Stomach (tissue), 9 donors: ENCODE data around the gene SUCLA2. TPM values are rescaled to one million over a fixed set of nuclear protein-coding genes. Genes with fewer than 3 reads are reported as not detected.
"Not testable (repeated sequence)": the region's sequence is repeated elsewhere in the genome, so short reads cannot be mapped to it uniquely, and the experiment has no call there.

Experiments used
- DNase-seq, 2 donors: peaks; one replicate each; pipeline versions ENCODE4 v3.0.0 to v3.0.0-alpha.2; 2013 to 2019
- H3K27ac ChIP-seq, 5 donors: fragments of 200-600 bp in 4 of 5; sonication (generic) in 4 of 5; one replicate each; pipeline ENCODE4 v1.5.1; 2013 to 2019; ENCODE audit warnings: mild to moderate bottlenecking in 1 of 5, moderate library complexity in 1 of 5
- H3K27me3 ChIP-seq, 3 donors: fragments of 200-600 bp; sonication (generic); one replicate each; pipeline ENCODE4 v1.5.1; 2017 to 2019; ENCODE audit warnings: mixed run types in 1 of 3
- H3K36me3 ChIP-seq, 4 donors: fragments of 200-600 bp; sonication (generic); 1 replicate in 3 of 4; 2 replicates in 1 of 4; pipeline ENCODE4 v1.5.1; 2016 to 2019
- H3K4me1 ChIP-seq, 4 donors: fragments of 200-600 bp; sonication (generic); one replicate each; pipeline ENCODE4 v1.5.1; 2016 to 2019
- H3K4me3 ChIP-seq, 4 donors: fragments of 200-600 bp; sonication (generic) in 3 of 4; one replicate each; pipeline ENCODE4 v1.5.1; 2016 to 2019; ENCODE audit warnings: mild to moderate bottlenecking in 1 of 4
- H3K9me3 ChIP-seq, 4 donors: fragments of 200-600 bp; sonication (generic); one replicate each; pipeline ENCODE4 v1.5.1; 2016 to 2019
- EP300 ChIP-seq: sonication (generic); formaldehyde crosslinking; IDR thresholded peaks from one replicate; pipeline ENCODE4 v1.6.1; 2017; ENCODE audit warnings: antibody characterized with exemption
- POLR2A ChIP-seq, 4 donors: fragments of 450-650 bp; IDR thresholded peaks; one replicate each; pipeline ENCODE4 v1.6.1; 2016; ENCODE audit warnings: antibody characterized with exemption in 4 of 4, control low read depth in 2 of 4, mild to moderate bottlenecking in 1 of 4, moderate library complexity in 1 of 4
- POLR2AphosphoS5 ChIP-seq, 3 donors: sonication (generic); formaldehyde crosslinking; IDR thresholded peaks; one replicate each; pipeline ENCODE4 v1.6.1; 2016; ENCODE audit warnings: antibody characterized with exemption in 3 of 3
- WGBS, 5 donors: extraction: QIAGEN DNeasy Blood & Tissue Kit in 3 of 5; methylation state at CpG; one replicate each; pipeline versions ENCODE4 v1.1.5 to v1.1.7; 2013 to 2018; 5-methylcytosine and 5-hydroxymethylcytosine counted together
- intact Hi-C: fragments of 100-400 bp; cut with DNase I; formaldehyde crosslinking; loops from one replicate; pipeline ENCODE4 v1.15.1; 2023; ENCODE audit warnings: low total_unique reads
- polyA plus RNA-seq, 3 donors: library from polyadenylated mRNA; stranded (reverse); fragments of 200-250 nt; gene quantifications; one replicate each; pipeline ENCODE4 v1.2.3, GENCODE V29; 2013
- total RNA-seq, 5 donors: library from RNA; depleted of rRNA; stranded (reverse); fragments of >200 nt; gene quantifications; one replicate each; pipeline versions ENCODE4 v1.1.0 to v1.2.3, GENCODE V29; 2014 to 2016
- TF ChIP-seq, protein P1 (sequence below), 7 experiments: fragments of 450-650 bp in 4 of 7; fragments of 200-600 bp in 3 of 7; sonication (generic) in 3 of 7; IDR thresholded peaks; one replicate each; pipeline ENCODE4 v1.5.1; 2016 to 2019; ENCODE audit warnings: antibody characterized with exemption in 7 of 7, control low read depth in 2 of 7, mild to moderate bottlenecking in 1 of 7
- donor health status: healthy with polysubstance abuse.
- donor health status: Bipolar disorder and iron deficiency.
- donor health status: healthy.

Gene SUCLA2
- total and polyA plus RNA-seq, 8 donors, result 8.1 to 77.3 (median 33.5) TPM

GRCh38 chr13:47945738-47946137 lies 55.3 kb downstream of the SUCLA2 start:
- Histone ChIP-seq H3K9me3 (no peaks in the 10 kb centered on the region), H3K4me1 (no peaks in the 10 kb centered on the region), H3K36me3 (peaks cover 9 to 76% (median 68%) of the 10 kb centered on the region in 4 donors), H3K27me3 (no peaks in the 10 kb centered on the region), H3K4me3 (no peak overlapping the region), H3K27ac (no peak overlapping the region)
- intact Hi-C loops, result no loop called here
- no peak for DNase-seq
- 91 to 100% (median 96%) methylated on average over 2 of the region's 2 CpGs for WGBS, 5 donors
- no peak for TF ChIP-seq POLR2AphosphoS5 (IDR thresholded peaks at IDR 0.05)
- no peak for TF ChIP-seq EP300
- TF ChIP-seq, protein P1, sequence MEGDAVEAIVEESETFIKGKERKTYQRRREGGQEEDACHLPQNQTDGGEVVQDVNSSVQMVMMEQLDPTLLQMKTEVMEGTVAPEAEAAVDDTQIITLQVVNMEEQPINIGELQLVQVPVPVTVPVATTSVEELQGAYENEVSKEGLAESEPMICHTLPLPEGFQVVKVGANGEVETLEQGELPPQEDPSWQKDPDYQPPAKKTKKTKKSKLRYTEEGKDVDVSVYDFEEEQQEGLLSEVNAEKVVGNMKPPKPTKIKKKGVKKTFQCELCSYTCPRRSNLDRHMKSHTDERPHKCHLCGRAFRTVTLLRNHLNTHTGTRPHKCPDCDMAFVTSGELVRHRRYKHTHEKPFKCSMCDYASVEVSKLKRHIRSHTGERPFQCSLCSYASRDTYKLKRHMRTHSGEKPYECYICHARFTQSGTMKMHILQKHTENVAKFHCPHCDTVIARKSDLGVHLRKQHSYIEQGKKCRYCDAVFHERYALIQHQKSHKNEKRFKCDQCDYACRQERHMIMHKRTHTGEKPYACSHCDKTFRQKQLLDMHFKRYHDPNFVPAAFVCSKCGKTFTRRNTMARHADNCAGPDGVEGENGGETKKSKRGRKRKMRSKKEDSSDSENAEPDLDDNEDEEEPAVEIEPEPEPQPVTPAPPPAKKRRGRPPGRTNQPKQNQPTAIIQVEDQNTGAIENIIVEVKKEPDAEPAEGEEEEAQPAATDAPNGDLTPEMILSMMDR (IDR thresholded peaks at IDR 0.05), result no peak
- TF ChIP-seq POLR2A (IDR thresholded peaks at IDR 0.05), result no peak

GRCh38 chr13:47945146-47945545 lies 55.9 kb downstream of the SUCLA2 start:
- H3K27ac ChIP-seq, H3K4me3 ChIP-seq, H3K4me1 ChIP-seq, intact Hi-C loops, H3K9me3 ChIP-seq, DNase-seq, H3K27me3 ChIP-seq: not testable (repeated sequence)
- H3K36me3 ChIP-seq, result peaks cover 10 to 76% (median 68%) of the 10 kb centered on the region in 4 donors
- 87 to 99% (median 96%) methylated on average over 4 of the region's 4 CpGs for WGBS, 5 donors

DNA sequence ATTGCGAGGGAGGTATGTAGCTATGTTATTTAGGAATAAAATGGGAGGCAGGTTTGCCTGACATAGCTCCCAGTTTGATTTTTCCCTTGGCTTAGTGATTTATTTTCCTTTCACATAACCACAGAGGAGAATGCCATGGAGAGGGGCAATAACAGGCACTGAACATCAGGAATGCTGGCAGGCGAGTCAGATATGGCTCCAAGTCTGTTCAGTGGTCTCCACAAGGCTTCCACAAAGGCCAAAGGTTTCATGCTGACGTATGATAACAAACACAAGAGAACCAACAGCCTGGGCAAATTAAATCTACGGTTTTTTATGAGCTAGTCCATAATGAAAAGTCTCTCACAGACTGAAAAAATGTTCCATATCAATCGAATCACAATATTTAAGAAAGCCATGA lies 66.7 kb downstream of the SUCLA2 start:
- peaks cover 0 to 4% (median 0%) of the 10 kb centered on the region in 4 donors for H3K4me1 ChIP-seq
- H3K4me3 ChIP-seq, result no peak overlapping the region
- TF ChIP-seq POLR2A (IDR thresholded peaks at IDR 0.05) (no peak), POLR2AphosphoS5 (IDR thresholded peaks at IDR 0.05) (no peak), EP300 (no peak)
- TF ChIP-seq, protein P1 (IDR thresholded peaks at IDR 0.05), result no peak
- intact Hi-C loops, result no loop called here
- 72 to 83% (median 79%) methylated on average over 5 of the region's 5 CpGs for WGBS, 5 donors
- peaks cover 0 to 16% (median 9%) of the 10 kb centered on the region in 4 donors for H3K36me3 ChIP-seq
- no peaks in the 10 kb centered on the region for H3K9me3 ChIP-seq
- H3K27me3 ChIP-seq, result no peaks in the 10 kb centered on the region
- H3K27ac ChIP-seq, result no peak overlapping the region
- DNase-seq, result peak in 1 of 2 donors; percentile 4

GRCh38 chr13:47932950-47933923 lies 67.8 kb downstream of the SUCLA2 start:
- Histone ChIP-seq H3K27me3 (no peaks in the 10 kb centered on the region), H3K36me3 (peaks cover 0 to 9% (median under 1%) of the 10 kb centered on the region in 4 donors), H3K9me3 (no peaks in the 10 kb centered on the region), H3K4me3 (no peak overlapping the region), H3K4me1 (peaks cover 0 to 4% (median 0%) of the 10 kb centered on the region in 4 donors), H3K27ac (no peak overlapping the region)
- intact Hi-C loops, result no loop called here
- 35 to 51% (median 46%) methylated on average over 5 of the region's 5 CpGs for whole genome bisulfite sequencing, 5 donors
- peak in 1 of 2 donors; percentile 17 for DNase-seq
- TF ChIP-seq, protein P1 (IDR thresholded peaks at IDR 0.05), result no peak
- TF ChIP-seq EP300, result no peak
- TF ChIP-seq POLR2AphosphoS5 (IDR thresholded peaks at IDR 0.05), result no peak
- no peak for TF ChIP-seq POLR2A (IDR thresholded peaks at IDR 0.05)
